Measurements from ENCODE around the gene OR2A12. TPM values are rescaled to one million over a fixed set of nuclear protein-coding genes. Genes with fewer than 3 reads are reported as not detected.

The OR2A12 gene
- total RNA-seq, 1 experiment from 2014 or later = not detected

Other genes with a start within 250 kb of the OR2A12 start
- 42.0 and 64.5 TPM in 2 replicates for gene TCAF1, start 184.1 kb upstream of the OR2A12 start, total RNA-seq (2014; rRNA removed; shearing (Covaris generic); ENCODE audit: low replicate concordance)
- not detected in 2 replicates for gene OR2F2, start 151.0 kb upstream of the OR2A12 start, total RNA-seq (2014; rRNA removed; shearing (Covaris generic); ENCODE audit: low replicate concordance)
- 0.49 TPM in 1 of 2 replicates, not detected in the other for gene OR2F1, start 131.4 kb upstream of the OR2A12 start, total RNA-seq (2014; rRNA removed; shearing (Covaris generic); ENCODE audit: low replicate concordance)
- not detected in 2 replicates for gene OR6B1, start 86.0 kb upstream of the OR2A12 start, total RNA-seq (2014; rRNA removed; shearing (Covaris generic); ENCODE audit: low replicate concordance)
- gene OR2A5, start 37.3 kb upstream of the OR2A12 start, total RNA-seq (2014; rRNA removed; shearing (Covaris generic); ENCODE audit: low replicate concordance) = not detected in 2 replicates
- not detected in 2 replicates for gene OR2A25, start 16.5 kb upstream of the OR2A12 start, total RNA-seq (2014; rRNA removed; shearing (Covaris generic); ENCODE audit: low replicate concordance)
- gene OR2A2, start 23.3 kb downstream of the OR2A12 start, total RNA-seq (2014; rRNA removed; shearing (Covaris generic); ENCODE audit: low replicate concordance) = not detected in 2 replicates
- not detected in 2 replicates for gene OR2A14, start 36.9 kb downstream of the OR2A12 start, total RNA-seq (2014; rRNA removed; shearing (Covaris generic); ENCODE audit: low replicate concordance)
- 0.57 and 2.1 TPM in 2 replicates for gene CTAGE4, start 97.2 kb downstream of the OR2A12 start, total RNA-seq (2014; rRNA removed; shearing (Covaris generic); ENCODE audit: low replicate concordance)
- 0.76 TPM in 2 replicates for gene ARHGEF35, start 109.6 kb downstream of the OR2A12 start, total RNA-seq (2014; rRNA removed; shearing (Covaris generic); ENCODE audit: low replicate concordance)
- not detected in 2 replicates for gene OR2A42, start 153.3 kb downstream of the OR2A12 start, total RNA-seq (2014; rRNA removed; shearing (Covaris generic); ENCODE audit: low replicate concordance)
- gene OR2A7, start 178.5 kb downstream of the OR2A12 start, total RNA-seq (2014; rRNA removed; shearing (Covaris generic); ENCODE audit: low replicate concordance) = 0.79 TPM in 1 of 2 replicates, not detected in the other
- 0.57 TPM in 1 of 2 replicates, not detected in the other for gene CTAGE8, start 183.0 kb downstream of the OR2A12 start, total RNA-seq (2014; rRNA removed; shearing (Covaris generic); ENCODE audit: low replicate concordance)
- not detected in 2 replicates for gene OR2A1, start 226.1 kb downstream of the OR2A12 start, total RNA-seq (2014; rRNA removed; shearing (Covaris generic); ENCODE audit: low replicate concordance)

All from MG63 (cell line).